ENCODE measurements around the gene TRIM10.
"Not testable (repeated sequence)": the region's sequence is repeated elsewhere in the genome, so short reads cannot be mapped to it uniquely, and the experiment has no call there.

The TRIM10 gene

DNA sequence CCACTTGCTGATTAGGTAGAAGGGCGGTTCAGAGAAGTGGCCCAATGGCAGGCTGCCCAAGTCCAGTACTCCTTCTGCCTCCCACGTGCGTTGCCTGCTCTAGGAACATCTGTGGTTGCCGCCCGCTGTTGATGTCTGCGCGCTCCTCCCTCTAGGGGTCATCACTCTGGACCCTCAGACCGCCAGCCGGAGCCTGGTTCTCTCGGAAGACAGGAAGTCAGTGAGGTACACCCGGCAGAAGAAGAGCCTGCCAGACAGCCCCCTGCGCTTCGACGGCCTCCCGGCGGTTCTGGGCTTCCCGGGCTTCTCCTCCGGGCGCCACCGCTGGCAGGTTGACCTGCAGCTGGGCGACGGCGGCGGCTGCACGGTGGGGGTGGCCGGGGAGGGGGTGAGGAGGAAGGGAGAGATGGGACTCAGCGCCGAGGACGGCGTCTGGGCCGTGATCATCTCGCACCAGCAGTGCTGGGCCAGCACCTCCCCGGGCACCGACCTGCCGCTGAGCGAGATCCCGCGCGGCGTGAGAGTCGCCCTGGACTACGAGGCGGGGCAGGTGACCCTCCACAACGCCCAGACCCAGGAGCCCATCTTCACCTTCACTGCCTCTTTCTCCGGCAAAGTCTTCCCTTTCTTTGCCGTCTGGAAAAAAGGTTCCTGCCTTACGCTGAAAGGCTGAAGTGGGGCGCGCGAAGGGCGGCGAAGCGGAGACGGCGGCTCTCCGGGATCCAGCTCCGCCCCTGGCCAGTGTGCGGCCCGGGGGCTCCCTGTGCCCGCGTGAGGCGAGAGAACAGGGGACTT is 10.9 kb upstream of the TRIM10 start:
- DNase-seq (ENCODE audit: low read depth in 2 of 2), result no peak

DNA sequence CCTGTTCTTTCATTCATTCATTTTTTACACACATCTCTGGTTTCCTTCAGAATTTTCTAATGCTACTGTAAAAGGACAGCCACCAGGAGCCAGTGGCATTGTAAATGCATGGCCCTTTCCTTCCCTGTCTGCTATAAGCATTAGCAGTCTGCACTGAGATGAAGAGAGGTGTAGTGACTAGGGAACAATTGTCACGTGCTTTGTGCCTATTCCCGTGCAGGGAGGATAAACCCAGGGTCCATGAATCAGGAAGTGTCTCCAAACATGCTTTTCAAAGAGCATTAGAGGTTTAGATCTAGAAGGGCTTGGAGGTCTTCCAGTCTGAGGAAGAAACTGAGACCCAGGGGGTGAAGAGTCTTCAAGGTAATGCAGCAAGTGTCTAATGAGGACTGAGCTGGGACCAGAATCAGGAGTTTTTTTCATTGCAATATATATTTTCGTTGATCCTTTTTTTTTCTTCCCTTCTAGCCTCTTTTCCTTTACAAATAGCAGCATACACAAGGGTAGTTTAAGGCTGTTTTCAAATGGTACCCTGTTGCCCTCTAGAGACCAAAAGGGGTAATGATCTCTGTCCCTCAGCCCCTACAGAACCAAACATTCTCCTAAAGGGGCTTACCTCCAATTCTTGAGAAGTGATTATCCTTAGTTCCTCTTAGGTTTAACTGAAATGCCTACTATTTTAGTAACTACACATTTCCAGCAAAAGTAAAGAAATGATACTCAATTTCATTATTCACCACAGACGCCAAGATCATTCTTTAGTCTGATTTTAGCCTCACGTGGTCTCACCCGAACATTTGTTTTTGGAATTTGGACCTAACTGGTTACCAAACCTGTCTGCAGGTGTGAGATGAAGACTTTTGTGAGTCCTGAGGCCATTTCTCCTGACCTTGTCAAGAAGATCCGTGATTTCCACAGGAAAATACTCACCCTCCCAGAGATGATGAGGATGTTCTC is 8.9 kb upstream of the TRIM10 start:
- DNase-seq (ENCODE audit: low read depth in 2 of 2), result no peak

- DNase-seq (ENCODE audit: low read depth in 2 of 2), result no peak
These were observed 7.7 kb upstream of the TRIM10 start for GRCh38 chr6:30168741-30169140.

DNA sequence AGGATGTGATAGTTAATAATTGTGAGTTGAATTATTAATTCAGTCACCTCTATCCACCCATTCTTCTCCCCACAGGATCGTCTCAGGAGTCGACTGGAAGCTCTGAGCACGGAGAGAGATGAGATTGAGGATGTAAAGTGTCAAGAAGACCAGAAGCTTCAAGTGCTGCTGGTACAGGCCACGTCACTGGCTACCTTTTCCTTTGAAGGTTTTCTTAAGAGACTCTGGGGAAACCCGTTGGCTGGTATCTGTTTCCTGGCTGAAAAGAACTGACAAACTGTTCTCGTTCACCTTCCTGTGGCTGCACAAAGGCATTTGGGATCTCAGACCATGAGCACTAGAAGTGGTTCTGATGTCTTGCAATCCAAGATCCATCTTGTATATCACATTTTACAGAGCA is 6.1 kb upstream of the TRIM10 start:
- no peak for DNase-seq (ENCODE audit: low read depth in 2 of 2)

- DNase-seq (ENCODE audit: low read depth in 2 of 2), result not testable (repeated sequence)
These were observed 4.2 kb upstream of the TRIM10 start for GRCh38 chr6:30165238-30165637.

- DNase-seq (ENCODE audit: low read depth in 2 of 2), result no peak
These were observed 3.7 kb upstream of the TRIM10 start for GRCh38 chr6:30164714-30165113.

DNA sequence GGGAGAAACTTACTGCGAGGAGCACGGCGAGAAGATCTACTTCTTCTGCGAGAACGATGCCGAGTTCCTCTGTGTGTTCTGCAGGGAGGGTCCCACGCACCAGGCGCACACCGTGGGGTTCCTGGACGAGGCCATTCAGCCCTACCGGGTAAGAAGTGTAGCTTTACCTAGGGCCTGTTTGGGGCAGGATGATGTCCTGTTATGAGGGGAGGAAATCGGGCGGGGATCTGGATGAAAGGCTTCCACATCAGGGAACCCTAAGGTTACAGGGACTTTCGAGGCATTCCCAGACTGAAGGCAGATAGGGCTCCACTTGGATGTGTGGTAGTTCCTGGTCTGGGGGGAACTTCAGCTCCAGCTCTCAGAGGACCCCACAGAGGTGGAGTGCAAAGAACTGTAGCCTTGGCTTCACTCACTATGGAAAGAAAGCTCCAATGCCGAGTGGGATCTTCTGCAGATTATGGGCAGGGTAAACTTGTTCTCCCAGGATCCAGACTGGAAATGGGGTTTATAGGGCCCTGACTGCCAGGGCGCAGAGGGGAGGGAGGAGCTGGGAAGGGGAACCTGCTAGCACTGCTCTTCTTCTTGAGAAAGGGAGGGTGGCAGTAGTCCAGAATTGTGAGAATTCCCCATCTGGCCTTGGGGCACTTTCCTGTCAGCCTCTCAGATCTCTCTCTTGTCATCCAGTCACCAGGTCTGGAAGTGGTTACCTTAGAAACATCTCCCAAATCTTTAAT is 3.1 kb upstream of the TRIM10 start:
- no peak for DNase-seq (ENCODE audit: low read depth in 2 of 2)

- peak; percentile 51 to 54 for DNase-seq (ENCODE audit: low read depth in 2 of 2)
These were observed 2.3 kb upstream of the TRIM10 start, which contains the start of gene TRIM15 for GRCh38 chr6:30163090-30163917. Gene TRIM15 (plus strand): TSS chr6:30163546. CDS start chr6:30163685, 139 bp downstream.

DNA sequence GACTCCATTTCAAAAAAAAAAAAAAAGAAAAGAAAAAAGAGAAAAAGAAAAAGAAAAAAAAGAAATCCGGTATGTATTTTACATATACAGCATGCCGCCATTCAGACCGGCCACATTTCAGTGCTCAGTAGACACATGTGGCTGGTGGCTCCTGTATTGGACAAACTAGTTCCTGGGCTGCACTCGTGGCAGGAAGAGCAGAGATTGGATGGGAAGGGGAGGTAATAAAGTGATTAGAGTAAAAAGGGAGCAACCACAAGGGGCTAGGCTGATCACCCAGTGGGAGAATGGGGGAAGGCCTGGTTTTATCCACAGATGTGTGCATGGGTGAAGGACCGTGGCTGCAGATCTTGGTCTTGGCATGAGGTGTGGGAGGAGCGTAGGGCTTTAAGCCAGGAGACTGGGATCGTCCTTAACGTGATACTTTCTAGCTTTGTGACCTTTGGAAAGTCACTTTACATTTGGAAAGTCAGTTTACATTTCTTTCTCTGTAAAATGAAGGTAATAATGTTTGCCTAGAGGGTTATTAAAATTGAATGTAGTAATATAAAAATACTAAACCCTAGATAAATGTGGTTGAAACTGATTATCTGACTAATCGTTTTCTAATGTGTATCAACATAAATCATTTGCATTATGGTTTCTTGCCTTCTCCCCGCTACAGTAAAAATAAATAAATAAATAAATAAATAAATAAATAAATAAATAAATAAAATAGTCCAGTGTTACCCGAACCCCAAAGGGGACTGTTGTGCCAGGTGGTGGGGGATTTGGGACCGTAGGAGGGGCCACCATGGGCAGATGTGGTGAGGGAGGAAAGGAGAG is 1.5 kb upstream of the TRIM10 start:
- no peak for DNase-seq (ENCODE audit: low read depth in 2 of 2)

DNA sequence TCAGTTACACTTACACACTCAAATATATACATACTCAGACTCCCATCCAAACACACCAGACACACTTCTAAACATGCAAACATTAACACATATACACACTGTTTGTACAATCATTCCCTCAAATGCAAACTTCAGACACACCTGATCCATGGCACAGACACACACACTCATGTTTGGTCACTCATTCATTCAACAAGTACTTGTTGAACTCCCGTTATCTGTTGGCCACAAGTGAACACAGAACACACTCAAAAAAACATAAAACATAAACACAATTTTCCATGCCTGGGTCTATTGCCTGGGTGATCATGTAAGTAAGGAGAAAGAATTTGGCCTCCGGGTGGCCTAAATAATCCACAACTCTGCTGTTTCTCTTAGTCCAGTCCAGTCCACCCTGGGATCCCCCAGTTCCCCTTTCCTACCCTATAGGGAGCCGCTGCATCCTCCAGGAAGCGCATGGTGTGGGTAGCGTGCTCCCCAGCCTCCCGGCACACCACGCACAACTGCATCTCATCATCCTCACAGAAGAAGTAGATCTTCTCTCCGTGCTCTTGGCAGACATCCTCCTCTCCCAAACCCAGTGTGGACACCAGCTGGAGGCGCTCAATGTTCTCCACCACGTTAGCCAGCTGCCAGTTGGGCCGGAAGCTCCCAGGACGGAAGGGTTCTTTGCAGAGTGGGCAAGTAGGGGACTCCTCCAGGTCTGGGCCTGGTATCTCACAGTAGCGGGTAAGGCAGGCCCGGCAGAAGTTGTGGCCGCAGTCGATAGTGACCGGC is 815 bp downstream of the TRIM10 start:
- DNase-seq (ENCODE audit: low read depth in 2 of 2), result no peak

DNA sequence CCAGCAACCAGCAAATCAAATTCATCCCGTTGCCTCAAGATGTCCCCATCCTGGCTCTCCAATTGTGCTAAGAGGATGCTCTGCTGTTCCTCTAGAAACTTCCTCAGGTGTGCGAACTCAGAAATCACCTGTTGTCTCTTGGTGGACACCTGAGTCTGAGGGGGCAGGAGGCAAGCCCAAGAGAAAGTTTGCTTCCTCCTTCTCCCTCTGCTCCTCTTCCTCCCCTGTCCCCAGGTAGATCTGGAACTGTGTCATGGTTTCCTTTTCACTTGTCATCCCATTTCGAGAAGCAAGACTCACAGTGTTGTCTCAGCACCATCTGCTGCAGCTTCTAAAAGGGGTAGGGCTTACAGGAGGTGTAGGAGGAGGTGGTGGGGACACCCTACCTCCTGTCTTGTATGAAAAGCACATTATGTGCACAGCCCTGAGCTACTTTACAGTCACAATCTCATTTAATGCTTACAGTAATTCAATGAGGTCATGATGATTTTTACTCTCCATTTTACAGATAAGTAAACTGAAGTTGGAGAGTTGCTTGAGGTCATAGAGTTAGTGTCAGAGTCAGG is 2.5 kb downstream of the TRIM10 start:
- DNase-seq (ENCODE audit: low read depth in 2 of 2), result peak in 1 of 2 donors; percentile 24

DNA sequence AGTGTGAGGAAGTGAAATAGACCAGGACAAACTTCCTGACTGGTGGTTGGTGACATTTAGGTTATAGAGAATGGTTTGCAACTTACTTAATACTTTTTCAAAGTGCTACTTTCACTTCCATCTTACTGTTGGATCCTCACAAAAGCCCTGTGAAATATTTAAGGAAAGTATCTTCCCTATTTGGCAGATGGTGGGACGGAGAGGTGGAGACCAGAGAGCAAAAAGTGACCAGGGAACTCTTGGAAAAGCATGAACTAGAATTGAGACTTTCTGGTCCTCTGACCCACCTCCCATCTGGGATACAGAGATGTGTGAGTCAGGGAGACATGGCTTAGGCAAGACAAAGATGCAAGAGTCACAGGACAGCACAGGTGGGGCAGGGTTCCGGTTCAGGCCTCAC is 3.0 kb downstream of the TRIM10 start:
- no peak for DNase-seq (ENCODE audit: low read depth in 2 of 2)

- DNase-seq (ENCODE audit: low read depth in 2 of 2), result no peak
These were observed 3.4 kb downstream of the TRIM10 start for GRCh38 chr6:30157581-30157980.

DNA sequence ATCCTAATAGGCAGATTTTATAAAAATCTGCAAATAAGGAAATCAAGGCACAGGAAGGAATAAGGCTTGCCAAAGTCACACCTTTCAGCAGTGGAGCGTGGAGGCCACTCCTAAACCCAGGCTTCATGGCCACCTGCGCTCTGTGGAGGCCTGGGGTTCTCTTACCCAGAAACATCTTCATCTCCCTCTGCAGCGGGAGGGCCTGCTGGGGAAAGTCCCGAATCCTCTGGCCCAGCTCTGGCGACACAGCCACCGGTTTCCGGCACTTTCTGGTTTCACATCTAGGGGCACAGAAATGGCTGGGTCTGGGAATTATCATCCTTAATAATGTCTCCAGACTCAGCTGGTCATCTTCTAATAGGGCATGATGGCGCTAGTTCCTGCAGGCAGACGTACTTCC is 4.2 kb downstream of the TRIM10 start:
- no peak for DNase-seq (ENCODE audit: low read depth in 2 of 2)

DNA sequence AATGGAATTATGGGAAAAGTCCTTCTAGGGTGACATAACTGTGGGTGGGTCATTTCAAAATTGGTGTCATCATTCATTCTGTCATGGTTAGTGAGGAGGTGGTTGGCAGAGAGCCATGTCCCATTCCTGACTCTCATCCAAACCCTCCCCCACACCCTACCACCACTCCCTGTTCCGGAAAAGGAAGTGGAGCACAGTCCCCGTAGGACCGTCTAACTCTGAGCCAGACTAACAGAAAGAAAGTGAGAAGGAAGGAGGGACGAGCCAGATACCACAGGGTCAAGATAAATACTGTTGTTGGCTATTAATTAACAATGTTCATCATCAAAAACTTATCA is 4.8 kb downstream of the TRIM10 start:
- no peak for DNase-seq (ENCODE audit: low read depth in 2 of 2)

DNA sequence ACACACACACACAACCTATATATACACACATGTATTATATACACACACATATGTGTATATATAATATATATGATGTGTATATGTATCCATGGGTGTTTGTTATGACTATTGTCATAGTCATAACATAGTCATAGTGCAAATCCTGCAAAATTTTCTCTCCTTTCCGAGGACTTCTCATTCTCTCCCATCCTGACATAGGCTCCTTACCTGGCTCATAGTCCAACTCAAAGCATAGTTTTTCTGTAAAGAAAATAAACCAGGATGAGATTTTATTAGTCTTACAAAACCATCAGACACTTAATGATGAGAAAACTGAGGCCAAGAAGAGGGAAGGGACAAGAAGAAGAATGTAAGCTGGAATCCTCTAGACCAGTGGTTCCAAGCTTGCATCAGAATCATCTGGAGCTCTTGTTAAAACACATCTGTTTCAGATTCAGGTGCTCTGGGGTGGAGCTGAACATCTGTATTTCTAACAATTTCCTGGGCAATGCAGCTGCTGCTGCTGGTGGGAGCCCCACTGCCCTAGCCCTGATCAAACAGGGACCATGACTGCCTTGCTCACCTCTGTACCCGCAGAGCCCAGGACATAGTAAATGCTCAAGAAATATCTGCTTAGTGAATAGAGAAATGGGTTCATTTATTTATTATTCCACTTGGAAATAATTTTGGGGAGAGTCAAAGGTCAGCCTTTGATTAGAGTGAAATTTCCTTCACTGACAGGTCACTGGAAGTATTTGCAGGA is 5.3 kb downstream of the TRIM10 start:
- DNase-seq (ENCODE audit: low read depth in 2 of 2), result no peak

DNA sequence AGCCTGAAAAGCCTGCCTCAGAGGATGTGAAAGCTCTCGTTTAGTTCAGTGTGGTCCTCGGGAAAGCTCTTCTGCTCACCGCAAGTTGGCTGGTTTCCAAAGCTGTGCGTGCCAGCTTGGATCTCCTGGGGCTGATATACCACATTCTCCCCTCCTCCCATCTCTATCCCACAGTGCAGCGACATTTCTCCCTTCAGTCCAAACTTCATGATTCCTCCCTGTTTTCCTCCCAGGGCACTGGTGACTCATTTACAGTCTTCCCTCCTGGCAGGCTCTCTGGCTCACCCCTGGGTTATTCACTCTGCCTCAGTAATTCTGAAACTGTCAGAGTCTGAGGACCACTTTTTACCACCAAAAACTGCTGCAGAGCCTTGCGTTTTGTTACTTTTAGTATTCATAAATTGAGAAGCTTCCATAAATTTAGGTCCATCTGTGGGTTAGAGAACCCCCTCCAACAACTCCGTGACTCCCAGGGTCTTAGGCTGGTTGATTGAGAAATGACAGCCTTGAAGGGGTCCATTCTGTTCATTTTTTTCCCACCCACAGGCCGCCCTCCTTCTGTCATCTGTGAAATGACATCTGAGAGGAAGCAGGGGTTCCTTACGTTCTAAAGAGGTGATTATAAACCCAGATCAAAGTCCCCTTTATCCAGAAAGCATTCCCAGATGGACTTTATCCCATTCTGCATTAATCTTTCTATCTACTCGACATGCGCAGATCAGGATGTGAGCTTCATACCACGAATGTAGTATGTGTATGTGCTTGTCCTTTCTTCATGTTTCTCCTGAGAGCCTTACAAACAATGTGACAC is 6.1 kb downstream of the TRIM10 start:
- no peak for DNase-seq (ENCODE audit: low read depth in 2 of 2)

DNA sequence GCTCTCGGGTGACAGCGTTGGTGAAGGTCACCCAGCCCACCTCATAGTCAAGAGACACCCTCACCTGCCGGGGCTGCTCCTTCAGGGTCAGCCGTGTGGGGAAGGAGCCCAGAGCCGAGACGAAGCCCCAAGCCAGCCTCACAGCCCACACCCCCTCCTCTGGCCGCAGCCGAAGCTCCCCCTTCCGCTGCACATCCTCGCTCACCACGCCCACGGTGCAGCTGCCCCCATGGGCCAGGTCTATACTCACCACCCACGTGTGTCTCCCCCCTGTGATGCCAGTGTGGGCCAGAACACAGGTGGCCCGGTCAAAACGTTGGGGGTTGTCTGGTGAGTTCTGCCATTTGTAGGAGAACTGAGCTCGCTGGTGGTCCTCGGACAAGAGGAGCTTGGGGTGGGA is 7.0 kb downstream of the TRIM10 start:
- no peak for DNase-seq (ENCODE audit: low read depth in 2 of 2)

Measured in stimulated activated CD8-positive, alpha-beta memory T cell treated with anti-CD3 and anti-CD28 coated beads, Interleukin-15, amount 100 ng/mL, for 48 hours (primary cell).